Upper lobe of right lung (tissue), 1 donor: ENCODE data around the gene FGFBP1. TPM values are rescaled to one million over a fixed set of nuclear protein-coding genes. Genes with fewer than 3 reads are reported as not detected.

ENCODE experiments used
- ATAC-seq: fragments of 200-7000 bp; cut with Tn5 transposase; one replicate; pipeline ENCODE4 v1.9.1; 2020; ENCODE audit warnings: mild to moderate bottlenecking, moderate library complexity
- DNase-seq: peaks from one replicate; pipeline ENCODE4 v3.0.0-alpha.2; 2020
- H3K27ac ChIP-seq: fragments of 200-600 bp; one replicate; pipeline ENCODE4 v1.8.0; 2022
- H3K27me3 ChIP-seq: fragments of 200-600 bp; one replicate; pipeline ENCODE4 v1.8.0; 2022; ENCODE audit warnings: mild to moderate bottlenecking
- H3K36me3 ChIP-seq: fragments of 200-600 bp; one replicate; pipeline ENCODE4 v1.8.0; 2022
- H3K4me1 ChIP-seq: fragments of 200-600 bp; one replicate; pipeline ENCODE4 v1.8.0; 2022
- H3K4me3 ChIP-seq: fragments of 200-600 bp; one replicate; pipeline ENCODE4 v1.8.0; 2022; ENCODE audit warnings: mild to moderate bottlenecking
- H3K9me3 ChIP-seq: fragments of 200-600 bp; one replicate; pipeline ENCODE4 v1.8.0; 2022
- intact Hi-C: fragments of 100-400 bp; cut with DNase I; formaldehyde crosslinking; loops from one replicate; pipeline ENCODE4 v1.11.0; 2022
- total RNA-seq: library from RNA; stranded (reverse); fragmentation: NEBNext Ultra II Directional; extraction: Animal tissue kit (Norgen Biotek cat#: 25700); gene quantifications from one replicate; pipeline ENCODE4 v1.2.1, GENCODE V29; 2021
- TF ChIP-seq, protein P1 (sequence below): fragments of 200-600 bp; IDR thresholded peaks from one replicate; pipeline ENCODE4 v1.8.0; 2022; ENCODE audit warnings: antibody characterized with exemption
- donor health status: DM: no; HTN: yes; CAD: no; lungs with severe emphysema.

The FGFBP1 gene
- total RNA-seq, 1 donor from 2014 or later = 3.3 TPM

DNA sequence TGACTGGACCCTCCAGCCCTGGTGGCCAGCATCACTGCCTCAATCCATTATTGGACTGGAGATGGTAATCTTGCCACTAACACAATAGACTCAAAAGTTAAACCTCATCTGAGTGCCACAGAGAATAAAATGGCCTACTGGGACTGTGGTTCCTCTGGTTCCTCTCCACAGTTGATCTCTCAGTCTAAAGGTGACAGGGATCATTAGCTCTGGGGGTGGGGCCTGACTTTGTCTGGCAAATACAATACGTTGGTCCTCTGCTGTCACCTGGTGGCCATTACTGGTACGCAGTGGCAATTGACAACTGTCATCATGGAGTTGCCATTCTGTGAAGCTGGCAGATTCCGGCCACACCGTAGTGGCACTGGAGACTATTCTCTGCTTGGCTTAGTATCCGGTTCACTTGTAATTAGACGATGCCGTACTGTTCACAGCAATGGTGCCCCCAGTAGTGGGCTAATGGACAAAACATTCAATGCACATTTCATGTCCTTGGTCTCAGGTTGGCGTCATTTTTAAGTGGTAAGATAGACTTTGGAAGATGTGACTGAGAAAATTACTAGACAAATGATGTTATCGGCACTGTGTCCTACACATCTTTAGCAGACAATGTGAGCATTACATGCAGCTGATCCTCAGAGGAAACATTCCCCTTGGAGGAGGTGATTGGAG, 17.8 kb upstream of the FGFBP1 start:
- Histone ChIP-seq H3K27me3 (no peaks in the 10 kb centered on the region), H3K4me3 (no peak overlapping the region), H3K9me3 (no peaks in the 10 kb centered on the region), H3K4me1 (no peaks in the 10 kb centered on the region), H3K27ac (no peak overlapping the region), H3K36me3 (no peaks in the 10 kb centered on the region)
- TF ChIP-seq, protein P1, sequence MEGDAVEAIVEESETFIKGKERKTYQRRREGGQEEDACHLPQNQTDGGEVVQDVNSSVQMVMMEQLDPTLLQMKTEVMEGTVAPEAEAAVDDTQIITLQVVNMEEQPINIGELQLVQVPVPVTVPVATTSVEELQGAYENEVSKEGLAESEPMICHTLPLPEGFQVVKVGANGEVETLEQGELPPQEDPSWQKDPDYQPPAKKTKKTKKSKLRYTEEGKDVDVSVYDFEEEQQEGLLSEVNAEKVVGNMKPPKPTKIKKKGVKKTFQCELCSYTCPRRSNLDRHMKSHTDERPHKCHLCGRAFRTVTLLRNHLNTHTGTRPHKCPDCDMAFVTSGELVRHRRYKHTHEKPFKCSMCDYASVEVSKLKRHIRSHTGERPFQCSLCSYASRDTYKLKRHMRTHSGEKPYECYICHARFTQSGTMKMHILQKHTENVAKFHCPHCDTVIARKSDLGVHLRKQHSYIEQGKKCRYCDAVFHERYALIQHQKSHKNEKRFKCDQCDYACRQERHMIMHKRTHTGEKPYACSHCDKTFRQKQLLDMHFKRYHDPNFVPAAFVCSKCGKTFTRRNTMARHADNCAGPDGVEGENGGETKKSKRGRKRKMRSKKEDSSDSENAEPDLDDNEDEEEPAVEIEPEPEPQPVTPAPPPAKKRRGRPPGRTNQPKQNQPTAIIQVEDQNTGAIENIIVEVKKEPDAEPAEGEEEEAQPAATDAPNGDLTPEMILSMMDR = peak; percentile 89
- intact Hi-C loops = loop anchor here (5.0 kb wide), 1 partner anchor 74 kb away; no protein-coding TSS in a partner anchor
- peak; percentile 82 for DNase-seq
- ATAC-seq = peak; percentile 100

DNA sequence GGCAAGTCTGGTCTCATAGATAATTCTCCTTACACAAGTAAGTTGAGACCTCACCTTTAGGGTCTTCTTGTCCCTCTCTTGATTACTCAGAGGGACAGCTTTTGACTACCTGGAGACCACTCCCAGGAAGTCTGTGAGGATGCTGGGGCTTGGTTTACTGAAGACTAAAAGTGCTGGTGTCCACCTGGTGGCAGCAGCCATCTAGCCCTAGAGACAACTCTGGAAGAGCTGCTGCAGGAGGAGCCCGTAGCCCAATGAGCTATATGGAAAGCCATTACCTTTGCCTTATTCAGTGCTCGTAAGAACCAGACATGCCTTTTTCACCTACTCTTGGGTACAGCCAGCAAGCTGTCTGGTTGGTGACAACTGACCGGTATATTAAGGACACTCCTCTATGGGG, 17.1 kb upstream of the FGFBP1 start:
- Histone ChIP-seq H3K27ac (no peak overlapping the region), H3K4me1 (no peaks in the 10 kb centered on the region), H3K36me3 (no peaks in the 10 kb centered on the region), H3K9me3 (no peaks in the 10 kb centered on the region), H3K27me3 (no peaks in the 10 kb centered on the region), H3K4me3 (no peak overlapping the region)
- ATAC-seq = peak; percentile 5
- TF ChIP-seq, protein P1 = no peak
- DNase-seq = no peak
- intact Hi-C loops = loop anchor here (5.0 kb wide), 1 partner anchor 73 kb away; no protein-coding TSS in a partner anchor

DNA sequence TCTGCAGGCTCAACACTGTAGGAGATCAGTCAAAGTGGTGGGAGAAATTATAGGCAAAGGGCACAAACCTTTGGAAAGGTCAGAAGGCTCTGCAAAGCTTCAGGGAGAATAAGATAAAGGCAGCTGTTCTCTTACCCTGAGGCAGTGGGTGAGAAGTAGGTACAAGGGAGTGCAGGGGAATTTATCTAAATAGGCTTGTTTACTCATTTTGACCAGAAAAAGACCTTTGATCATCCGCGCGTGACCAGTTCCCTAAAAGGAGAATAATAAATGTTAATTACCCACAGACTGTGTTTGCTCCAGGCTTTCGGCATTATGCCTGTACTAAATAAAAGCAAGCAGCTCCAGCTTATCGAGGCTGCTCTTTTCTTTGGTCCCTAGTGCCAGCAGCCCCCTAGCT, 15.1 kb upstream of the FGFBP1 start:
- ATAC-seq = no peak
- Histone ChIP-seq H3K4me3 (no peak overlapping the region), H3K27ac (no peak overlapping the region), H3K4me1 (no peaks in the 10 kb centered on the region), H3K27me3 (no peaks in the 10 kb centered on the region), H3K36me3 (no peaks in the 10 kb centered on the region), H3K9me3 (no peaks in the 10 kb centered on the region)
- no peak for DNase-seq
- TF ChIP-seq, protein P1 = no peak
- intact Hi-C loops = no loop called here

DNA sequence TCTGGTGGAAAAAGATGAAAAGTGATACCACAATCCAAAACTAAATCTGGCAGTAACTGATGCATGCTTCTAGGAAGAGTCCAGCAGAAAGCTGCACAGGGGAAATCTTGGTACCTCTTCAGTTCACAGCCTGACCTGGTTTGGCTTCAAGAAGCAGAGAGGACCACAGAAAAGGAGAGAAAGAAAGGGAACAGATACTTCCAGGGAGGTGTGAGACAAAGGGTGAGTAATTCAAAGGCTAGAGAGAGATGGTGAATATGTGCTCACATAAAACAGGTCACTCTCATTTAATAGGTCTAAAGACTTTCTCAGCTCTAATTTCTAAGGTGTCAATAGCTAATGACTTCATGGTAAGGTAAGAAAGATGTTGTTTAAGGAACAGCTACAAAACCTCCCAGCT, 13.2 kb upstream of the FGFBP1 start:
- intact Hi-C loops = no loop called here
- ATAC-seq = no peak
- no peaks in the 10 kb centered on the region for H3K36me3 ChIP-seq

DNA sequence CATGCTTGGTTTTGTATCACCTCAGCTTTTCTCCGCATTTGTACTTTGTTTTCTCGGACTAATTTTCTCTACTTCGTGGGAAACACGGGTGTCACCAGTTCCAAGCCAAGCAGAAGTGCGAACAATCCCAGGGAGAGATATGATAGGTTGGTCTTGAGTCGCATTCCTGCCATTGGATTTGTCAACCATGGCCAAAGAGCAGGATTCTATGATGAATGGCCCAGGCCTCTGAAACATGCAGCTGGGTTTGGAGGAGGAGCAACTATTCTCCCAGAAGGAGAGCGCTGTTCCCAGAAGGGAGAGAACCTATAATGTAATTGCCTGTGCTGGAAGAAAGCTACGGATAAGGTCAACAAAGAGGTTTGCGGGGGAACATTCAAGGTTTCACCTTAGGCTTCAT, 10.3 kb upstream of the FGFBP1 start:
- TF ChIP-seq, protein P1 = no peak
- no peak overlapping the region for H3K4me3 ChIP-seq
- DNase-seq (no peak), ATAC-seq (no peak)
- no peak overlapping the region for H3K27ac ChIP-seq
- H3K9me3 ChIP-seq = no peaks in the 10 kb centered on the region
- H3K36me3 ChIP-seq = no peaks in the 10 kb centered on the region
- peaks cover 3% of the 10 kb centered on the region for H3K27me3 ChIP-seq
- H3K4me1 ChIP-seq = no peaks in the 10 kb centered on the region
- intact Hi-C loops = no loop called here

More for the DNA sequence above, 13.2 kb upstream of the FGFBP1 start:
- H3K27ac ChIP-seq = no peak overlapping the region
- TF ChIP-seq, protein P1 = no peak
- no peaks in the 10 kb centered on the region for H3K9me3 ChIP-seq
- H3K4me3 ChIP-seq = no peak overlapping the region
- H3K27me3 ChIP-seq = peaks cover 3% of the 10 kb centered on the region
- no peak for DNase-seq
- H3K4me1 ChIP-seq = no peaks in the 10 kb centered on the region
